SKM-1 (cell line): ENCODE data around the gene DPEP2.
A peak's percentile ranks its signal among the peaks of the same experiment; 100 is the strongest.
"Not testable (repeated sequence)": the region's sequence is repeated elsewhere in the genome, so short reads cannot be mapped to it uniquely, and the experiment has no call there.

ENCODE experiments used
- DNase-seq: peaks from one replicate; lab custom pipeline; 2025; ENCODE audit not compliant: unreplicated experiment; lab: John Stamatoyannopoulos, UW

DPEP2 gene, protein sequence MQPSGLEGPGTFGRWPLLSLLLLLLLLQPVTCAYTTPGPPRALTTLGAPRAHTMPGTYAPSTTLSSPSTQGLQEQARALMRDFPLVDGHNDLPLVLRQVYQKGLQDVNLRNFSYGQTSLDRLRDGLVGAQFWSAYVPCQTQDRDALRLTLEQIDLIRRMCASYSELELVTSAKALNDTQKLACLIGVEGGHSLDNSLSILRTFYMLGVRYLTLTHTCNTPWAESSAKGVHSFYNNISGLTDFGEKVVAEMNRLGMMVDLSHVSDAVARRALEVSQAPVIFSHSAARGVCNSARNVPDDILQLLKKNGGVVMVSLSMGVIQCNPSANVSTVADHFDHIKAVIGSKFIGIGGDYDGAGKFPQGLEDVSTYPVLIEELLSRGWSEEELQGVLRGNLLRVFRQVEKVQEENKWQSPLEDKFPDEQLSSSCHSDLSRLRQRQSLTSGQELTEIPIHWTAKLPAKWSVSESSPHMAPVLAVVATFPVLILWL

GRCh38 chr16:67998779-67999688 lies at the start of gene DPEP2:
TSS of gene DPEP2 (minus strand) at chr16:67999484. CDS start at chr16:67993212, 6,272 bp downstream.
- peak; percentile 77 for DNase-seq

DNA sequence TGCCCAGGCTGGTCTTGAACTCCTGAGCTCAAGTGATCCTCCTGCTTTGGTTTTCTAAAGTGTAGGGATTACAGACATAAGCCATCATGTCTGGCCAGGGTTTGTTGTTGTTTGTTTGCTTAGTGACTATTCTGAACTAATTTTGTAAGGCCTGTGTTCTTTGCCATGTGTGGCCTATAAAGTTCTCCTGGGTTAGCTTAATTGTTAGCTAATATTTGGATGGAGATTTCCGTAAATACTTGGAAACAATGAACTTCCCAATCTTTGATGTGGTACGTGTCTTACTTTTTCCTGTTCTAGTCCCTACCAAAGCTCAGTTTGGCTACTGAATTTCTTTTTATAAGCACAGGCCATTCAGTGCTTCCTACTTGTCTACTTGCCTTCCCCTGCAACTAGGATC lies 48.7 kb upstream of the DPEP2 start:
- no peak for DNase-seq

GRCh38 chr16:68046106-68046505 lies 46.8 kb upstream of the DPEP2 start:
- DNase-seq = no peak

GRCh38 chr16:68041783-68042182 lies 42.5 kb upstream of the DPEP2 start:
- no peak for DNase-seq

DNA sequence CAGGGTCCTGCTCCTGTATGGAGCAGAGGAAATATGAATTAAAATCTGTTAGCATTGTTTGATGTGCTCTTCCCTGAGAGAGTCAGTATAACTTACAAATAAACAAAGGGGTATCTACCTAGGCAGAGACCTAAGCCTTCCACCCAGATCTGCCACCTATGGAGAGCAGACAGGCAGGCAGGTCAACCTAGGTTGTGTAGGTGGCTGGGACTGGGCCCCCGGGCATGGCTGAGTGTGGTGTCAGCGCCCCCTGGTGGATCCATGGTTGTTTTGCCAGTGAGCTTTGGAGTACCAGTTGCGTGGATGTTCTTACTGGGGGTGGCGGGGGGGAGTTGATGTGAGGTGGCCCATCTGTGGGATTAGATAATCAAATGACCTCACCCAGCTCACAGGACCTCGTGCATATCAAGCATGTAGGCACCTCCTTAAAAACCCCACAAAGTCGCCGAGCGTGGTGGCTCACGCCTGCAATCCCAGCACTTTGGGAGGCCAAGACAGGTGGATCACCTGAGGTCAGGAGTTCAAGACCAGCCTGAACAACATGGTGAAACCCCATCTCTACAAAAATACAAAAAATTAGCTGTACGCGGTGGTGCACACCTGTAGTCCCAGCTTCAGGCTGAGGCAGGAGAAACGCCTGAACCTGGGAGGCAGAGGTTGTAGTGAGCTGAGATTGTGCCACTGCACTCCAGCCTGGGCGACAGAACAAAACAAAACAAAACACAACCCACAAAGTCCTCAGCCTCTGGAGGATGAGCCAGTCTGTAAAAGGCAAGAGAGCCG lies 41.4 kb upstream of the DPEP2 start:
- peak; percentile 63 for DNase-seq

DNA sequence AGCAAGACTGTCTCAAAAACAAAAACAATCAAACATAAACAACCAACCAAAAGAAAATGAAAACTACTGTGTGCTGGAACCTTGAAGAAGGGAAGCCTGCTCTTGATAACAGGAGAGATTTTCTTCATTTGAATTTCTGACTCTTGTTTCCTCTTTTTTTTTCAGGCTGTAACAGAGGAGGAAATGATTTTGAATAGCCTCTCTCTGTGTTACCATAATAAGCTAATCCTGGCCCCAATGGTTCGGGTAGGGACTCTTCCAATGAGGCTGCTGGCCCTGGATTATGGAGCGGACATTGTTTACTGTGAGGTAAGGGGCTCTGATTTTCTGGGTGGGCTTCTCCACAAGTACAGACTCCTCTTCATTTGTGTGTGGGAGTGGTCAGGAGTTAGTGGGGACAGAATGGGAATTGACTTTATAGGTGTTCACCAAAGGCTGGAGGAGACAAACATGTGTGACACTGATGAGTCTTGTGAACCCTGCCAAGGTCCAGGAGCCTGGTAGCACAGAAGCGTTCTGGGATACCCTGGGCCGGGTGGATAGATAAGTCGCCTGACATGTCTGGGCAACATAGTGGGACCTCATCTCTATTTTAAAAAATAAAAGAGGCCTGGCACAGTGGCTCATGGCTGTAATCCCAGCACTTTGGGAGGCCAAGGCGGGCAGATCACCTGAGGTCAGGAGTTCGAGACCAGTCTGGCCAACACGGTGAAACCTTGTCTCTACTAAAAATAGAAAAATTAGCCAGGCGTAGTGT lies 38.7 kb upstream of the DPEP2 start:
- no peak for DNase-seq

DNA sequence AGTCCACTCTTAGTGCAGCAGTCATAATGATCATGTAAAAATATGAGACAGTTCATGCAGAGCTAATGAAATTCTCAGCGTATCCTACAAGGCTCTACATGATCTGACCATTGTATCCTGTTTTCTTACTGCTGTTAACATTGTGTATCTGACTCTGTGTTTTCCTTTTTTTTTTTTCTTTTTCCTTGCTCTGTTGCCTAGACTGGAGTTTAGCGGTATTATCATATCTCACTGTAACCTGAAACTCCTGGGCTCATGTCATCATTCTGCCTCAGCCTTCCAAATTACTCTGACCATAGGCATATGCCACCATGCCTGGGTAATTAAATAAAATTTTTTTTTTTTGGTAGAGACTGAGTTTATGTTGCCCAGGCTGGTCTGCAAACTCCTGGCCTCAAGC lies 35.9 kb upstream of the DPEP2 start:
- no peak for DNase-seq

- no peak for DNase-seq
These were observed 33.8 kb upstream of the DPEP2 start for GRCh38 chr16:68033101-68033500.

- no peak for DNase-seq
These were observed 32.7 kb upstream of the DPEP2 start for GRCh38 chr16:68031951-68032350.

DNA sequence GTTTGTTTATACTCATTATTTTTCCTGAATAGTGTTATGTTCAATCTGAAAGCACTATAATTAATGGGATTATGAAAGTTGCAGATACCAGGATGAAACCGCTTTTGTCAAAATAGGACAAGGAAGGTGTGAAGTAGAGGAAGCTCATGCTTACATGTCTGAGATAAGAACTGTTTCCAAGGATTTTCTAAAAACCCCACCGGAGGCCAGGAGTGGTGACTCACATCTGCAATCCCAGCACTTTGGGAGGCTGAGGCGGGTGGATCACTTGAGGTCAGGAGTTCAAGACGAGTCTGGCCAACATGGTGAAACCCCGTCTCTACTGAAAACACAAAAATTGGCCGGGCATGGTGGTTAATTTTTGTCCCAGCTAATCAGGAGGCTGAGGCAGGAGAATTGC lies 30.8 kb upstream of the DPEP2 start:
- not testable (repeated sequence) for DNase-seq

GRCh38 chr16:68028996-68029395 lies 29.7 kb upstream of the DPEP2 start:
- DNase-seq = no peak

DNA sequence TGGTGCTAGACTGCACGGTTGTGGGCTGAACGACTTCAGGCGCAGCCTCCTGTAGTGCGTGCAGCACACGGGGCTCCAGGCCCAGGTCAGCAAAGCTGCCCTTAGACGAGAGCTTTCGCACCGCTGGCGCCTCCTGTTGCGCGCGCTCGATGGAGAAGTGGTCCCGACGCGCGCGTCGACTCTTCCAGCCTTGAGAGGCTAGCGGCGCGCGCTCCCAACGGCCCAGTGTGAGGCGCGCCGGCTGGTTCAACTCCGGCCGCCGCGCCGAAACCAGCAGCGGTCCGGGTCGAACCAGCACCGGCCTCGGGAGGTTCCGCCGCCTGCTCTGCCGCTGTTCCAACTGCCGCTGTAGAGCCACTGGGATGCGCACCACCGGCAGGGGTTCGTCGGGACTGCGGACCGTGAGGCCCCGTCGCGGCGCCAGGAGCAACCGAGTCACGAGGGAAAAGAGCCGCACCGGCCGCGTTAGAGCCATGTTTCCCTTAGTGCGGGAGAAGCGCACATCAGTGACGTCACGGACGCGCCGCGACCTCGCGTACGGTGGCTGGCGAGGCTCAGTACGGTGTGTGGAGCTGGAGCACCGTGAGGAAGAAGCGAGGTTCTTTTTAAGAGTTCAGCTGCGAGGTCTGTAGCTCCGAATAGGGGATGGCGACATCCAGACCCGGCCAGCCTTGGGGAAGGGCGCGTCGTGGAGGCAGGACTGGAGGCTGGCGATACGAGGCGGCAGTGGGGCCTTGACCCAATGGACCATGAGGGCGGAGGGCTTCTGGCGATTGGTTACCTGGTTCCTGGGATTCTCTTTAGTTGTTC lies 23.6 kb upstream of the DPEP2 start, which contains the start of the genes DDX28 and DUS2:
Gene DDX28 (minus strand): TSS at position 505 of the 810 bp plus-strand sequence. CDS start 30 bp downstream, at position 475.
Gene DUS2 (plus strand): TSS at position 557 of the 810 bp plus-strand sequence. CDS start 14,740 bp downstream, outside the sequence.
- peak; percentile 64 for DNase-seq

DNA sequence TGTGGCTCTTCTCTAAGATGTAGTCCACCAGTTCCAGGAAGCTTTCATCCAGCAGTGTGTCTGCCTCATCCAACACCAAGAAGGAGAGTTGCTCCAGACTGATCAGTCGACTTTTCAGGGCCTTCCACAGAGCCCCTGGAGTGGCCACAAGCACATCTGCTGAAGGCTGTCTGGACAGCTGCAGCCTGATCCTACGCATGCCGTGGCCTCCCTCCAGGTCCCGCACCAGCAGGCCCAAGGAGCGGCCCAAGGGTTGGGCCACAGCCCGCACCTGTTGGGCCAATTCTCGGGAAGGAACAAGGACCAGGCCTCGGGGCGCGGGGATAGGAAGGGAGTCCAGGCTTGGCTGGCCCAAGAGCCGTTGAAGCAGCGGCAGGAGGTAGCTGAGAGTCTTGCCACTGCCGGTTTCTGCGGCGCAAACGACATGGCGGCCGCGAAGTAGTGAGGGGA lies 23.0 kb upstream of the DPEP2 start:
- no peak for DNase-seq

GRCh38 chr16:68021490-68021889 lies 22.2 kb upstream of the DPEP2 start:
- no peak for DNase-seq

DNA sequence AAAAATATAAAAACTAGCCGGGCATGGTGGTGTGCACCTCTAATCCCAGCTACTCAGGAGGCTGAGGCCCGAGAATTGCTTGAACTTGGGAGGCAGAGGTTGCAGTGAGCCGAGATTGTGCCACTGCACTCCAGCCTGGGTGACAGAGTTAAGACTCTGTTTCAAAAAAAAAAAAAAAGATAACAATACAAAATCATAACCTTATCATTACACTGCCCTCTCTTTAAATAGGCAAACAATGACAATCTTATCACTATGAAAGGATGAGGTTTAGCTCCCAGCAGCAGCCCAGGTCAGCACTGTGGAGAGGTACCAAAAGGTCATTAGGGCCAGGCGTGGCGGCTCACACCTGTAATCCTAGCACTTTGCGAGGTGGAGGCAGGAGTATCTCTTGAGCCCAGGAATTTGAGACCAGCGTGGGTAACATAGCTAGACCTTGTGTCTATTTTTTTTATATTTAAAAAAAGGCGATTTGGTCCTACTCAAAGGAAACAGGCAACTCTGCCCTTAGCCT lies 19.9 kb upstream of the DPEP2 start:
- no peak for DNase-seq

GRCh38 chr16:68015681-68016080 lies 16.4 kb upstream of the DPEP2 start, which contains the start of gene DPEP2NB:
TSS of gene DPEP2NB (minus strand) at chr16:68015911. CDS start at chr16:68015770, 141 bp downstream.
- DNase-seq = no peak

DNA sequence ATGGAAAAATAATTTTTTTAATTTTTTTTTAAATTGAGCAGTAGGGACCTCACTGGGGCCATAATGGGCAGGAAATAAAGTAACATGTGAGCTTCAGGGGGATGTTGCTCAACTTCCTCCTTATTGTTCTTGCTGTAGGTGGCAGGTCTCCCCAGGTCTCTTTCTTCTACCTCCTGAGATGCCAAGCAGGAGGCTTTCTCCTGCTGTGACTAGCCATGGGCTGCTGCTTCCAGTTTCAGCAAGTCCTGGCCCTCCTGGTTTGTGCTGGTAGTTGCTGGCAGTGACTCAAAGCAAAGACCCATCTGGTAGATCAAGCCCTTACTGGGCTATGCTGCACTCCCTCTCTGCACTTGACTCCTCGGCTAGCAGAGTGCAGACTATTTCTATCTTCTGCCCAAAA lies 14.2 kb upstream of the DPEP2 start:
- DNase-seq = peak; percentile 72

DNA sequence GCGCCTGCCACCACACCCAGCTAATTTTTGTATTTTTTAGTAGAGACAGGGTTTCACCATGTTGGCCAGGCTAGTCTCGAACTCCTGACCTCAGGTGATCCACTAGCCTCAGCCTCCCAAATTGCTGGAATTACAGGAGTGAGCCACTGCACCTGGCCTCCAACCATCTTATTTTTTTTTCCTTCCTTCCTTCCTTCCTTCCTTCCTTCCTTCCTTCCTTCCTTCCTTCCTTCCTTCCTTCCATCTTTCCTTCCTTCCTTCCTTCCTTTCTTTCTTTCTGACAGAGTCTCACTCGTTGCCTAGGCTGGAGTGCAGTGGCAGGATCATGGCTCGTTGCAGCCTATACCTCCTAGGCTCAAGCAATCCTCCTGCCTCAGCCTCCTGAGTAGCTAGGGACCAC lies 10.6 kb upstream of the DPEP2 start:
- DNase-seq = not testable (repeated sequence)
